Natural killer cell (primary cell): ENCODE measurements around the gene EID2B. TPM values are rescaled to one million over a fixed set of nuclear protein-coding genes. Genes with fewer than 3 reads are reported as not detected.

Experiments
- ATAC-seq, 3 donors: fragments of 150-1000 bp in 2 of 3; fragments of 200-7000 bp in 1 of 3; cut with Tn5 transposase; 1 replicate in 1 of 3; 2 replicates in 2 of 3; pipeline ENCODE4 v1.10.0; 2021; ENCODE audit warnings: mild to moderate bottlenecking in 2 of 3, moderate library complexity in 2 of 3
- DNase-seq, 2 donors: peaks; one replicate each; pipeline versions ENCODE4 v3.0.0 to v3.0.0-alpha.2; 2013 to 2021; ENCODE audit warnings: mixed read lengths in 1 of 2
- H3K27ac ChIP-seq: one replicate; pipeline ENCODE4 v1.5.1; 2013; ENCODE audit warnings: mild to moderate bottlenecking, low read length
- H3K27me3 ChIP-seq: one replicate; pipeline ENCODE4 v1.6.1; 2013; ENCODE audit warnings: low read length; ENCODE audit not compliant: control insufficient read depth, insufficient read depth
- H3K36me3 ChIP-seq: one replicate; pipeline ENCODE4 v1.6.1; 2013; ENCODE audit warnings: low read length; ENCODE audit not compliant: control insufficient read depth, insufficient read depth
- H3K4me1 ChIP-seq: one replicate; pipeline ENCODE4 v1.6.1; 2013; ENCODE audit warnings: low read length; ENCODE audit not compliant: control insufficient read depth, insufficient read depth
- H3K4me3 ChIP-seq: one replicate; pipeline ENCODE4 v1.5.1; 2013; ENCODE audit warnings: low read length
- H3K9me3 ChIP-seq: one replicate; pipeline ENCODE4 v1.6.1; 2013; ENCODE audit warnings: low read length; ENCODE audit not compliant: control insufficient read depth, insufficient read depth
- H3K27ac Mint-ChIP-seq, 2 donors: one replicate each; pipeline ENCODE4 v1.8.0; 2022; ENCODE audit warnings: mild to moderate bottlenecking in 2 of 2, mixed read lengths in 2 of 2, moderate library complexity in 1 of 2
- H3K27me3 Mint-ChIP-seq, 2 donors: one replicate each; pipeline ENCODE4 v1.8.0; 2022; ENCODE audit warnings: low read depth in 2 of 2, mixed read lengths in 2 of 2
- H3K36me3 Mint-ChIP-seq: one replicate; pipeline ENCODE4 v1.8.0; 2022; ENCODE audit warnings: mixed read lengths
- H3K4me1 Mint-ChIP-seq, 2 donors: one replicate each; pipeline ENCODE4 v1.8.0; 2022; ENCODE audit warnings: mixed read lengths in 2 of 2
- H3K4me3 Mint-ChIP-seq: one replicate; pipeline ENCODE4 v1.8.0; 2022; ENCODE audit warnings: mild to moderate bottlenecking, moderate library complexity, mixed read lengths
- H3K9me3 Mint-ChIP-seq, 2 donors: one replicate each; pipeline ENCODE4 v1.8.0; 2022; ENCODE audit warnings: mixed read lengths in 2 of 2
- CTCF ChIP-seq: fragments of 200-600 bp; IDR thresholded peaks from one replicate; pipeline ENCODE4 v1.8.0; 2022; ENCODE audit warnings: antibody characterized with exemption
- WGBS: methylation state at CpG from one replicate; pipeline ENCODE4 v1.1.7; 2013; ENCODE audit warnings: missing lambda C conversion rate; ENCODE audit not compliant: insufficient coverage; 5-methylcytosine and 5-hydroxymethylcytosine counted together
- intact Hi-C: fragments of 100-400 bp; cut with micrococcal nuclease; formaldehyde crosslinking; loops from one replicate; pipeline ENCODE4 v1.14.2; 2022
- total RNA-seq, 4 donors: library from RNA; stranded (reverse); fragments of 120-200 nt in 1 of 4; gene quantifications; one replicate each; pipeline versions ENCODE4 v1.2.3 to v1.2.4, GENCODE V29; 2013 to 2022

Gene EID2B
- total RNA-seq, 3 donors from 2014 or later (not counting 1 experiment from before 2014, with no cell fraction given): 4.6 to 6.7 (median 5.8) TPM

DNA sequence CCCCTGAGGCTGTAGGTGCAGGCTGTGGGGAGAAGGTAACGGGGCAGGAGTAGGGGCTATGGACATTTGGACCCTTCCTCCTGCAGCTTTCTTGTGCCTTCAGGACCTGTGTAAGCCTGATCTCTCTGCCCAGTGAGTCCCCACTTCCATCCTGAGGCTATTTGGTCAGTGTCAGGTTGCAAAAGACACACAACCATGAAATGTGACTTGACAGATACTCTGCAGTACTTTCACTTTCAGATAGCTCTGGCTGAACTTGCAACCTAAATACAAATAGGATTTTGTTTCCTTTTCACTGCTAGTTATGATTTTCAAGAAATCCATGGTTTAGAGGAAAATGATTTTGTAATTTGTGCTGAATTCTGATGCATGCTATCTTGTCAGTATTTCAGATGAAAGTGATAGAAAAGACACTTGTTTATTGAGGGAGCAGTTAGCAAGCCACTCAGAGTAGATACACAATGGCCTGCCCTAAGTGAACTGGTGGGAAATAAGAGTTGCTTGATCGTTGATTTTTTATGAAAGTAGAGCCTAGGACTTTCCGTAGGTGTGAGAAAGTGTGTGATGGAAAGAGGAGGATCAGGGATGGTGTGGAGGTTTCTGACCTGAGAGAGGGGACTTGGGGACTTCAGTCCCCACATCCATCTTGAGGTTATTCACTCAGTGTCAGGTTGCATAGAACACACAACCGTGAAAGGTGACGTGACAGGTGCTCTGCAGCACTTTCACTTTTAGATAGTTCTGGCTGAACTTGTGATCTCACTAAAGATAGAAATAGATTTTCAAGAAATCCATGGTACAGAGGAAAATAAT lies 25.4 kb upstream of the EID2B start:
- no peaks in the 10 kb centered on the region for H3K9me3 ChIP-seq
- peak overlapping the region; percentile 28 for H3K27ac ChIP-seq
- H3K4me3 Mint-ChIP-seq: peak overlapping the region; percentile 51
- 44% methylated on average over 5 of the region's 5 CpGs for WGBS
- peaks cover 13% of the 10 kb centered on the region for H3K4me1 ChIP-seq
- no peaks in the 10 kb centered on the region for H3K36me3 Mint-ChIP-seq
- intact Hi-C loops: no loop called here
- peaks cover 5 to 12% of the 10 kb centered on the region in 2 donors for H3K27me3 Mint-ChIP-seq
- H3K27ac Mint-ChIP-seq: peak overlapping the region; percentile 36 to 83
- H3K36me3 ChIP-seq: no peaks in the 10 kb centered on the region
- no peaks in the 10 kb centered on the region for H3K9me3 Mint-ChIP-seq
- TF ChIP-seq CTCF: no peak
- H3K27me3 ChIP-seq: no peaks in the 10 kb centered on the region
- ATAC-seq: peak in 2 of 3 donors; percentile 24 to 48
- no peak overlapping the region for H3K4me3 ChIP-seq
- peak in 1 of 2 donors; percentile 59 for DNase-seq
- H3K4me1 Mint-ChIP-seq: peaks cover 13 to 14% of the 10 kb centered on the region in 2 donors

GRCh38 chr19:39555883-39556282 lies 23.2 kb upstream of the EID2B start:
- Histone ChIP-seq H3K36me3 (no peaks in the 10 kb centered on the region), H3K27ac (no peak overlapping the region), H3K9me3 (no peaks in the 10 kb centered on the region), H3K27me3 (no peaks in the 10 kb centered on the region), H3K4me3 (no peak overlapping the region), H3K4me1 (peaks cover 21% of the 10 kb centered on the region)
- ATAC-seq (no peak), DNase-seq (no peak)
- H3K36me3 Mint-ChIP-seq: no peaks in the 10 kb centered on the region
- H3K4me1 Mint-ChIP-seq: peaks cover 13 to 14% of the 10 kb centered on the region in 2 donors
- no peaks in the 10 kb centered on the region for H3K27me3 Mint-ChIP-seq
- H3K9me3 Mint-ChIP-seq: no peaks in the 10 kb centered on the region
- H3K4me3 Mint-ChIP-seq: no peak overlapping the region
- intact Hi-C loops: no loop called here
- no peak overlapping the region for H3K27ac Mint-ChIP-seq
- WGBS: 38% methylated on average over 1 of the region's 1 CpG
- TF ChIP-seq CTCF: no peak

DNA sequence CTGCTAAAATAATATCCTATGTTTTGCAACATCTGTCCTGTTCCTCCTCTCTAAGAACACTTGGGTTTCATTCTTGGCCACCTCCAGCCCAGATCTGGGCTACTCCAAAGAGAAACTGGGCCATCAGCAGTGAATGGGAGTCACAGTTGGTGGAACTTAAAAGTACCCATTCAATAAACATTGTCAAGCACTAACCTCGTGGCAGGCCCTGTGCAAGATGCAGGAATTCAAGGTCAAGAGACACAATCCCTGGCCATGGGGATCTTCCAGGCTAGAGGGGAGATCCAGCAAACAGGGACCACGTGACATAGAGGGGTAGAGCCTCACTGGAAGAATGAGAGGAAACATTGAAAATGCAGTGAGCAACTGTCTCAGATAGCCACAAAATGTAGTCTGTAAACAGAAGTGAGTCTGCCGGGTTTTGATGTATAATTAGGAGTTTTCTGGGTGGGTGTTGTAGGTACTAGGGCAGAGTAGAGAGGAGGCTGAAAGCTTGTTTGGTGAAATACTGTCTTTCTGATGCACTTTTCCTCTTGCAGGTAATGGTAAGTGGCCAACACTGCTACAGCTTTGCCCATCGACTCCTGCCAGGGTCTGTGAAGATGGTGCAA lies 22.2 kb upstream of the EID2B start:
- WGBS: 79% methylated on average over 4 of the region's 4 CpGs
- H3K27ac Mint-ChIP-seq: no peak overlapping the region
- intact Hi-C loops: loop anchor here (5.0 kb wide), 1 partner anchor 212 kb away; no protein-coding TSS in a partner anchor
- H3K9me3 ChIP-seq: no peaks in the 10 kb centered on the region
- H3K4me1 ChIP-seq: peaks cover 21% of the 10 kb centered on the region
- DNase-seq (no peak), ATAC-seq (no peak)
- no peak overlapping the region for H3K27ac ChIP-seq
- H3K36me3 Mint-ChIP-seq: no peaks in the 10 kb centered on the region
- H3K9me3 Mint-ChIP-seq: no peaks in the 10 kb centered on the region
- no peaks in the 10 kb centered on the region for H3K27me3 Mint-ChIP-seq
- H3K4me3 Mint-ChIP-seq: no peak overlapping the region
- peaks cover 13 to 14% of the 10 kb centered on the region in 2 donors for H3K4me1 Mint-ChIP-seq
- no peaks in the 10 kb centered on the region for H3K27me3 ChIP-seq
- no peaks in the 10 kb centered on the region for H3K36me3 ChIP-seq
- TF ChIP-seq CTCF: no peak
- H3K4me3 ChIP-seq: no peak overlapping the region
